Measurements from ENCODE around the gene CNNM2. TPM values are rescaled to one million over a fixed set of nuclear protein-coding genes. Genes with fewer than 3 reads are reported as not detected.
A peak's percentile ranks its signal among the peaks of the same experiment; 100 is the strongest.

Gene CNNM2
- total RNA-seq, 1 experiment from 2014 or later, result 16.1 TPM

DNA sequence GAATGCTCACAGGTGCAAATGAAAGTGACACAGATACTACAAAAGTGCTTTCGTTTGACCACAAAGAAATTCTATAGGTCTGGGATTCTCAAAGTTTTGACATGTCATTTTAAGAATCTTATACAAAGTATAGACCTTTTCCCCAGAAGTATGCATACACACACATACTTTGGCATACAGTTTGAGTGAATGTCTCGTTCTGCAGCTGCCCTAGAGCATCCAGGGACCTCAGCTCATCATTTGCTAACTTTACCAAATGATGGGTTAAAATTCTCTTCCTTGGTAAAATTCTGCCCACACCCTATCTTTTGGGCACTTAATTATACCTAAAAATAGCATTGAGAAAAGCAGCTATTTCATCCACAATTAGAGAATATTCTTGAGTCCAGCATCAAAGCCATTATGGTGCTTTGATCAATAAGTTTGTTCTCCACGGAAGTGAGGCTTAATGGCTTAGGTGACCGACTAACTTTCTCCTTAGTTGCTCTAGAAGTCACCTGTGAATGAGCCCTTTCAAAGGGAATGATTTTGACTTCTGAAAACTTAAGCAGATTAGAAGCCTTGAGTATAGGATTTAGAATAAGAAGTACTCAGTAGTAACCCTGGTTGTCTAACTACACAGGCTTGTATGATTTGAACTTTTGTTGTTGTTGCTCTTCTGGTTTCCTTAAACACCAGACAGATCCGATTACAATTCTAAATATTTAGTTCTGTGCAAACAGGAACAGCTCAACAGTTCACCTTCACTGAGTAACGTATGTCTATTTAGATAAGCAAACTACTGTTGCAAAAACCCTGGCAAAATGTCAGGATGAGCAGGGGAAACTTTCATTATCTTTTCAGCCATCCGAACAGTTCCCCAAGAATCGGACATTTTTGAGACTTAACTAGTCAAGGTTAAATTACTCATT, 70.6 kb downstream of the CNNM2 start:
- no peaks in the 10 kb centered on the region for H3K36me3 ChIP-seq (ENCODE audit: control insufficient read depth, insufficient read depth, low read length)
- no peaks in the 10 kb centered on the region for H3K27me3 ChIP-seq (replicated peaks; ENCODE audit: control insufficient read depth, insufficient read depth, low read length)
- Mint-ChIP-seq H3K9me3 (ENCODE audit: unreplicated experiment) (no peaks in the 10 kb centered on the region), H3K27ac (ENCODE audit: unreplicated experiment) (peak overlapping the region; percentile 57), H3K4me3 (ENCODE audit: unreplicated experiment) (no peak overlapping the region), H3K36me3 (ENCODE audit: insufficient read depth, unreplicated experiment) (no peaks in the 10 kb centered on the region), H3K27me3 (ENCODE audit: insufficient read depth, unreplicated experiment) (no peaks in the 10 kb centered on the region), H3K4me1 (ENCODE audit: low read depth, unreplicated experiment) (no peaks in the 10 kb centered on the region)
- peaks cover 5% of the 10 kb centered on the region; the same call in 1 of the 2 replicates for H3K4me1 ChIP-seq
- 0 out of 2 replicates have a peak, but pooled peaks cover 5% of the 10 kb centered on the region for H3K9me3 ChIP-seq
- BruUV-seq (replicated peaks), result no TSS peak
- intact Hi-C loops (cut with micrococcal nuclease; ENCODE audit: unreplicated experiment), result no loop called here
- no peak for DNase-seq
- ChIA-PET CTCF (no interaction called here), POLR2A (no interaction called here)
- TF ChIP-seq, protein P1, sequence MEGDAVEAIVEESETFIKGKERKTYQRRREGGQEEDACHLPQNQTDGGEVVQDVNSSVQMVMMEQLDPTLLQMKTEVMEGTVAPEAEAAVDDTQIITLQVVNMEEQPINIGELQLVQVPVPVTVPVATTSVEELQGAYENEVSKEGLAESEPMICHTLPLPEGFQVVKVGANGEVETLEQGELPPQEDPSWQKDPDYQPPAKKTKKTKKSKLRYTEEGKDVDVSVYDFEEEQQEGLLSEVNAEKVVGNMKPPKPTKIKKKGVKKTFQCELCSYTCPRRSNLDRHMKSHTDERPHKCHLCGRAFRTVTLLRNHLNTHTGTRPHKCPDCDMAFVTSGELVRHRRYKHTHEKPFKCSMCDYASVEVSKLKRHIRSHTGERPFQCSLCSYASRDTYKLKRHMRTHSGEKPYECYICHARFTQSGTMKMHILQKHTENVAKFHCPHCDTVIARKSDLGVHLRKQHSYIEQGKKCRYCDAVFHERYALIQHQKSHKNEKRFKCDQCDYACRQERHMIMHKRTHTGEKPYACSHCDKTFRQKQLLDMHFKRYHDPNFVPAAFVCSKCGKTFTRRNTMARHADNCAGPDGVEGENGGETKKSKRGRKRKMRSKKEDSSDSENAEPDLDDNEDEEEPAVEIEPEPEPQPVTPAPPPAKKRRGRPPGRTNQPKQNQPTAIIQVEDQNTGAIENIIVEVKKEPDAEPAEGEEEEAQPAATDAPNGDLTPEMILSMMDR (IDR thresholded peaks at IDR 0.05; ENCODE audit: insufficient read depth in 1 of 2, low read depth in 1 of 2, low read length in 1 of 2, severe bottlenecking in 1 of 2, unreplicated experiment in 1 of 2), result no peak
- no peak overlapping the region for H3K4me3 ChIP-seq (ENCODE audit: low read depth, low read length)

DNA sequence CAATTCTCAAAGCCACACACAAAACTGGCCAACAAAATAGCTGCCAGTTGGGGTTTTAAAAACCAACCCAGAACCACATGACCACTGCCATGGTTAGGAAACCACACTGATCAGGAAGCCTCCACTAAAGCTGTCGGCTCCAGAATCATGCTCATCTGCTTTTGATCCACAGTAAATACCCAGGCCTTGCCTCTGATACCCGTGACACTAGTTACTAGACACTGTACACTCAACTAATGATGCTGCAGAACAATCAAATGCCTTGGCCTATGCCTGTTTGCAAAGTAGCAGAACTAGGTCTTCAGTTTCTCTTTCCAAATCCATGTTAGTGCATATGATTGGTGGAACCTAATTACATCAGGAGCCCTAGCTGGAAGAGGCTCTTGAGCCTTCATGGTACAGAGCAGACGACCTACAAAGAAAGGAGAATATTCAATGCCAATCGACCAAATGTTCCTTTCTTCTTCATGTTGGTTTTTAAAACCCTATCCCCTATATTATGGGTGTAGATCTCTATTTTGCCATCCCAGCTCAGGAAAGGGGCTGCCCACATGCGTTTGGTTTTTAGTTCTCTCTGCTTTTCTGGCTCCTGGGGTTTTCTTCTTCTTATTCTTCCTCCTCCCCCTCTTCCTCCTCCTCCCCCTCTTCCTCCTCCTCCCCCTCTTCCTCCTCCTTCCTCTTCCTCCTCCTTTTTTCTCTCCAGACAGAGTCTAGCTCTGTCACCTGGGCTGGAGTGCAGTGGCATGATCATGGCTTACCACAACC, 76.6 kb downstream of the CNNM2 start:
- Histone ChIP-seq H3K4me3 (ENCODE audit: low read depth, low read length) (no peak overlapping the region), H3K27me3 (replicated peaks; ENCODE audit: control insufficient read depth, insufficient read depth, low read length) (no peaks in the 10 kb centered on the region), H3K9me3 (0 out of 2 replicates have a peak, but pooled peaks cover 5% of the 10 kb centered on the region), H3K4me1 (no peaks in the 10 kb centered on the region), H3K36me3 (ENCODE audit: control insufficient read depth, insufficient read depth, low read length) (no peaks in the 10 kb centered on the region)
- H3K27ac Mint-ChIP-seq (ENCODE audit: unreplicated experiment), result no peak overlapping the region
- ChIA-PET POLR2A (no interaction called here), CTCF (no interaction called here)
- H3K9me3 Mint-ChIP-seq (ENCODE audit: unreplicated experiment), result no peaks in the 10 kb centered on the region
- BruUV-seq (replicated peaks), result no TSS peak
- H3K4me3 Mint-ChIP-seq (ENCODE audit: unreplicated experiment), result no peak overlapping the region
- TF ChIP-seq, protein P1 (IDR thresholded peaks at IDR 0.05; ENCODE audit: insufficient read depth in 1 of 2, low read depth in 1 of 2, low read length in 1 of 2, severe bottlenecking in 1 of 2, unreplicated experiment in 1 of 2), result no peak
- no peaks in the 10 kb centered on the region for H3K4me1 Mint-ChIP-seq (ENCODE audit: low read depth, unreplicated experiment)
- H3K36me3 Mint-ChIP-seq (ENCODE audit: insufficient read depth, unreplicated experiment), result peaks cover 5% of the 10 kb centered on the region
- no peaks in the 10 kb centered on the region for H3K27me3 Mint-ChIP-seq (ENCODE audit: insufficient read depth, unreplicated experiment)
- no peak for DNase-seq
- intact Hi-C loops (cut with micrococcal nuclease; ENCODE audit: unreplicated experiment), result no loop called here

DNA sequence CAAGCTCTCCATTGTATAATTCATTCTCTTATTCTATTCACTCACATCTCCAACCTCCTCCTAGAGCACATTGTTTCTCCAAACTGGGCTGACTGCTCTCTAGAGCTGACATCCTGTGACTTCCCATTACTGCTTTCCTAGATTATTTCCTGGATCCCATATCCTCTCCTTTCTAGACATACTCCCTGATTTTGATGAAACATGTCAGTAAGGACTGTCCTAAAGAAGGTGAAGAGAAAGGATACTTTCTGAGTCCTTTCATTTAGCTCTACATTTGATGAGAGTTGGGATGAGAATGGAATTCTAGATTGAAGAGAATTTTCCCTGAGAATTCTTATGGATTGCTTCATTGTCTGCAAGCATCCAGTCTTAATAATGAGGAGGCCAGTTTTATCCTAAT, 78.8 kb downstream of the CNNM2 start:
- H3K4me3 ChIP-seq (ENCODE audit: low read depth, low read length), result no peak overlapping the region
- TF ChIP-seq, protein P1 (IDR thresholded peaks at IDR 0.05; ENCODE audit: insufficient read depth in 1 of 2, low read depth in 1 of 2, low read length in 1 of 2, severe bottlenecking in 1 of 2, unreplicated experiment in 1 of 2), result no peak
- Mint-ChIP-seq H3K36me3 (ENCODE audit: insufficient read depth, unreplicated experiment) (peaks cover 5% of the 10 kb centered on the region), H3K4me1 (ENCODE audit: low read depth, unreplicated experiment) (no peaks in the 10 kb centered on the region), H3K9me3 (ENCODE audit: unreplicated experiment) (no peaks in the 10 kb centered on the region), H3K27ac (ENCODE audit: unreplicated experiment) (no peak overlapping the region), H3K27me3 (ENCODE audit: insufficient read depth, unreplicated experiment) (no peaks in the 10 kb centered on the region), H3K4me3 (ENCODE audit: unreplicated experiment) (no peak overlapping the region)
- no peaks in the 10 kb centered on the region for H3K27me3 ChIP-seq (replicated peaks; ENCODE audit: control insufficient read depth, insufficient read depth, low read length)
- ChIA-PET POLR2A (no interaction called here), CTCF (no interaction called here)
- intact Hi-C loops (cut with micrococcal nuclease; ENCODE audit: unreplicated experiment), result no loop called here
- H3K36me3 ChIP-seq (ENCODE audit: control insufficient read depth, insufficient read depth, low read length), result no peaks in the 10 kb centered on the region
- BruUV-seq (replicated peaks), result no TSS peak
- no peak for DNase-seq
- H3K4me1 ChIP-seq, result no peaks in the 10 kb centered on the region
- H3K9me3 ChIP-seq, result no peaks in the 10 kb centered on the region
